ENCODE measurements around the gene IKZF2.

DNA sequence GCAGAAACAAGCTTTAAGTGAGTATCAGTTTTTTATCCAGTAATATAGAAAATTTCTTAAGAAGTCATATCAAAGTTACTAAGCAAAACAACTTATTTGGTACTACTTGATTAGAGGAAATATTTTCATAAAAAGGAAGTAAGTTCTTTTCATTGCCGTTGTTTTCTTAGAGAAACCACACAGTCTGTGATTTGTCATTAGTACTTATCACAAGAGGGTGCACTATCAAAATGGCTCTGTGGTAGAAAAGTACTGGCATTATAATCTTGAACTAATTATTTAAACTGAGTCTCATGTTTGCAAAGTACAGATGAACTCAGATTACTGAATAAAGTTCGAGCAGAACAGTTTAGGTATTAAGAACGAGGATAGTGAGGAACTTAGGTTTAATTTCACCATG lies 93.4 kb downstream of the IKZF2 start:
- TF ChIP-seq EZH2 (optimal IDR thresholded peaks at IDR 0.05; ENCODE audit: low read depth, low read length) (no peak), CTCF (IDR thresholded peaks at IDR 0.05; ENCODE audit: low read length) (no peak), EZH2phosphoT487 (IDR thresholded peaks at IDR 0.05; ENCODE audit: low read length) (no peak)

Data from MM.1S (cell line).